Fibroblast of lung (primary cell): ENCODE data around the gene GPR27. TPM values are rescaled to one million over a fixed set of nuclear protein-coding genes. Genes with fewer than 3 reads are reported as not detected.

Source experiments
- DNase-seq, 2 donors: peaks; one replicate each; pipeline versions ENCODE4 v3.0.0 to v3.0.0-alpha.2; 2010; ENCODE audit warnings: low read depth in 2 of 2
- H2AFZ ChIP-seq: 2 replicates; pipeline ENCODE4 v1.5.1; 2012; ENCODE audit warnings: low read length, control low read depth, inconsistent platforms
- H3K27ac ChIP-seq: 2 replicates; pipeline ENCODE4 v1.5.1; 2011; ENCODE audit warnings: low read length, control low read depth; ENCODE audit not compliant: insufficient read depth
- H3K27me3 ChIP-seq: 2 replicates; pipeline ENCODE4 v1.5.1; 2011; ENCODE audit warnings: mild to moderate bottlenecking, low read length; ENCODE audit not compliant: control insufficient read depth, insufficient read depth
- H3K36me3 ChIP-seq: 2 replicates; pipeline ENCODE4 v1.5.1; 2011; ENCODE audit warnings: low read length; ENCODE audit not compliant: control insufficient read depth, insufficient read depth
- H3K4me1 ChIP-seq: 2 replicates; pipeline ENCODE4 v1.5.1; 2011; ENCODE audit warnings: low read length; ENCODE audit not compliant: control insufficient read depth, insufficient read depth; ENCODE audit errors: extremely low read depth
- H3K4me2 ChIP-seq: 2 replicates; pipeline ENCODE4 v1.5.1; 2011; ENCODE audit warnings: low read length, control low read depth; ENCODE audit not compliant: insufficient read depth; ENCODE audit errors: extremely low read depth
- H3K4me3 ChIP-seq, 4 experiments: fragments of 200-600 bp in 1 of 4; sonication (generic) in 1 of 4; replicated peaks in 1 of 4; 2 replicates each; pipeline ENCODE4 v1.5.1; 2011 to 2016; ENCODE audit warnings: low read length in 4 of 4, low read depth in 3 of 4, mild to moderate bottlenecking in 3 of 4, control low read depth in 2 of 4, inconsistent platforms in 1 of 4, mixed read lengths in 1 of 4; ENCODE audit not compliant: insufficient read depth in 1 of 4; ENCODE audit errors: control extremely low read depth in 1 of 4
- H3K79me2 ChIP-seq: 2 replicates; pipeline ENCODE4 v1.5.1; 2012; ENCODE audit warnings: mild to moderate bottlenecking, low read length, inconsistent platforms; ENCODE audit not compliant: control insufficient read depth, insufficient read depth
- H3K9ac ChIP-seq: 2 replicates; pipeline ENCODE4 v1.5.1; 2011; ENCODE audit warnings: mild to moderate bottlenecking, low read length, control low read depth; ENCODE audit not compliant: insufficient read depth
- H3K9me3 ChIP-seq: 2 replicates; pipeline ENCODE4 v1.5.1; 2012; ENCODE audit warnings: low read depth, low read length; ENCODE audit not compliant: control insufficient read depth, insufficient read depth
- H4K20me1 ChIP-seq: 2 replicates; pipeline ENCODE4 v1.5.1; 2011; ENCODE audit warnings: low read length; ENCODE audit not compliant: control insufficient read depth, insufficient read depth; ENCODE audit errors: extremely low read depth
- EZH2 ChIP-seq: IDR thresholded peaks from 2 replicates; pipeline ENCODE4 v1.5.1; 2012; ENCODE audit warnings: low read length, control low read depth, mild to moderate bottlenecking; ENCODE audit errors: missing control alignments
- polyA plus RNA-seq, 2 donors: library from polyadenylated mRNA; depleted of rRNA in 1 of 2; stranded (reverse) in 1 of 2; unstranded in 1 of 2; fragments of >200 nt; gene quantifications; 2 replicates each; pipeline ENCODE4 v1.2.1, GENCODE V29; 2011 to 2012; ENCODE audit warnings: missing spikeins in 1 of 2
- total RNA-seq: library from RNA; depleted of rRNA; stranded (reverse); fragments of >200 nt; gene quantifications from 2 replicates; pipeline ENCODE4 v1.2.1, GENCODE V29; 2014
- TF ChIP-seq, protein P1 (sequence below), 2 donors: IDR thresholded peaks in 1 of 2; conservative IDR thresholded peaks in 1 of 2; 1 replicate in 1 of 2; 2 replicates in 1 of 2; pipeline ENCODE4 v1.5.1; 2011 to 2012; ENCODE audit warnings: low read length in 2 of 2, control low read depth in 1 of 2, inconsistent platforms in 1 of 2, low read depth in 1 of 2, mild to moderate bottlenecking in 1 of 2

GPR27 gene
- total and polyA plus RNA-seq, 2 donors (not counting 1 experiment from before 2014, with no cell fraction given) = not detected

DNA sequence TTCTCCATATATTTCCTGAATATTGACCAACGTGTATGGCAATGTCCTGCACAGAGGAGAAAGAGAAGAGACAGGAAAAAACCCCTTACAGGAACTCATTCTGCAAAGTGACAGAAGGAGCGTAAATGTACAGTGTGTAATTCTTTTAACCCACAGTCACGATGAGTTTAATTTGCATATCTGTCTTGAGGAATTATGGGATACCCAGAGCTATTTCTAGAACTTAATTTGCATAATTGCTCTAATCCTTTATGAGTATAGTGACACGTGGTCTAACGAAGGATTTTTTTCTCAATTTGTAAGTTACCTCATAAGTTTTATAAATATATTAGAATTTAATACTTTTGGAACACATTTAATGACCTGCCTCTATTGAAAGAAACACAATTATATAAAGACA is 9.8 kb downstream of the GPR27 start:
- Histone ChIP-seq H3K4me3 (no peak overlapping the region), H3K36me3 (no peaks in the 10 kb centered on the region), H3K9me3 (no peaks in the 10 kb centered on the region), H3K27ac (no peak overlapping the region), H3K9ac (no peak overlapping the region), H3K79me2 (no peaks in the 10 kb centered on the region), H3K27me3 (peaks cover 4% of the 10 kb centered on the region), H3K4me2 (no peak overlapping the region), H4K20me1 (no peaks in the 10 kb centered on the region), H3K4me1 (no peaks in the 10 kb centered on the region), H2AFZ (no peak overlapping the region)
- DNase-seq = no peak
- TF ChIP-seq, protein P1, sequence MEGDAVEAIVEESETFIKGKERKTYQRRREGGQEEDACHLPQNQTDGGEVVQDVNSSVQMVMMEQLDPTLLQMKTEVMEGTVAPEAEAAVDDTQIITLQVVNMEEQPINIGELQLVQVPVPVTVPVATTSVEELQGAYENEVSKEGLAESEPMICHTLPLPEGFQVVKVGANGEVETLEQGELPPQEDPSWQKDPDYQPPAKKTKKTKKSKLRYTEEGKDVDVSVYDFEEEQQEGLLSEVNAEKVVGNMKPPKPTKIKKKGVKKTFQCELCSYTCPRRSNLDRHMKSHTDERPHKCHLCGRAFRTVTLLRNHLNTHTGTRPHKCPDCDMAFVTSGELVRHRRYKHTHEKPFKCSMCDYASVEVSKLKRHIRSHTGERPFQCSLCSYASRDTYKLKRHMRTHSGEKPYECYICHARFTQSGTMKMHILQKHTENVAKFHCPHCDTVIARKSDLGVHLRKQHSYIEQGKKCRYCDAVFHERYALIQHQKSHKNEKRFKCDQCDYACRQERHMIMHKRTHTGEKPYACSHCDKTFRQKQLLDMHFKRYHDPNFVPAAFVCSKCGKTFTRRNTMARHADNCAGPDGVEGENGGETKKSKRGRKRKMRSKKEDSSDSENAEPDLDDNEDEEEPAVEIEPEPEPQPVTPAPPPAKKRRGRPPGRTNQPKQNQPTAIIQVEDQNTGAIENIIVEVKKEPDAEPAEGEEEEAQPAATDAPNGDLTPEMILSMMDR (conservative IDR thresholded peaks at IDR 0.05 in 1 of 2, IDR thresholded peaks at IDR 0.05 in 1 of 2; ENCODE audit: low read depth in 1 of 2, low read length in 2 of 2) = no peak
- no peak for TF ChIP-seq EZH2

DNA sequence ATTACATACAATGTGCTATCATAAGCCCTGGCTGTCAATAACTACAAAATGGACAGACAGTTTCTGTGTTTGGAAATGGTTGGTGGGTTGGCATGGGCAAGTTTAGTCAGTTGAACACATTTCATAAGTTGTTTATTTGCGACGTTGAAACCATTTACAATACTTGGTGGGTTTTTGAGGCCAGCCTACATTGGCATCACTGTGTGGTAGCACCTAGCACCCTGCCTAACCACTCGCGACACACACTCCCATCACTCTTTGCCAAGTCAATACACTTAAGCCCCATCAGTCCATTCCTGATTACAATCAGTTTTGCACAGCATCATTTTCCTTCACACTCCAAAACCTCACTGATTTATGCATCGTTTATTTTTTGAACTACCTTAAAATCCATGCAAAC is 17.5 kb downstream of the GPR27 start:
- DNase-seq = no peak
- Histone ChIP-seq H3K4me1 (no peaks in the 10 kb centered on the region), H3K27me3 (no peaks in the 10 kb centered on the region), H3K79me2 (no peaks in the 10 kb centered on the region), H3K4me2 (no peak overlapping the region), H3K4me3 (no peak overlapping the region), H4K20me1 (no peaks in the 10 kb centered on the region), H3K36me3 (no peaks in the 10 kb centered on the region), H3K9ac (no peak overlapping the region), H2AFZ (no peak overlapping the region), H3K27ac (no peak overlapping the region), H3K9me3 (no peaks in the 10 kb centered on the region)
- TF ChIP-seq, protein P1 (conservative IDR thresholded peaks at IDR 0.05 in 1 of 2, IDR thresholded peaks at IDR 0.05 in 1 of 2; ENCODE audit: low read depth in 1 of 2, low read length in 2 of 2) = no peak
- TF ChIP-seq EZH2 = no peak

DNA sequence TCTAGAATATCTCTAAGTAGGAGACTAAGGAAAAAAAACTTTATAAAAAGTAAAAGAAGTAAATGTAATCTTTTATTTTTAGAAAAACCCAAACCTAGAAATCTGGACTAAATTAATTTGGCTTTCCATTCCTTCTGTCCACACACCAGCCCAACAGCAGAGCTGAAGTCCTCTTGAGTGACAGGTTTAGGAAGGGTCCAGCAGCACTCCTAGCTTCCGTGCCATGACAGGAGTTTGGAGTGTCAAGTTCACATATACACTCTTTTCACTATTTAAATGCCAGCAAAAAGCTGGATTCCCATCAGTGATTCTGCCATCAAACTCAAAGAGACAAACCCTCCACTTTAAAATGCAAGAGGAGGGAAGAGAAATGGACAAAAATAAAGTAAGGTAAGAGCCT is 18.2 kb downstream of the GPR27 start:
- DNase-seq = no peak
- Histone ChIP-seq H3K27me3 (no peaks in the 10 kb centered on the region), H2AFZ (no peak overlapping the region), H3K4me2 (no peak overlapping the region), H3K9ac (no peak overlapping the region), H3K4me1 (no peaks in the 10 kb centered on the region), H3K4me3 (no peak overlapping the region), H4K20me1 (no peaks in the 10 kb centered on the region), H3K9me3 (no peaks in the 10 kb centered on the region), H3K36me3 (no peaks in the 10 kb centered on the region), H3K79me2 (no peaks in the 10 kb centered on the region), H3K27ac (no peak overlapping the region)
- no peak for TF ChIP-seq EZH2
- TF ChIP-seq, protein P1 (conservative IDR thresholded peaks at IDR 0.05 in 1 of 2, IDR thresholded peaks at IDR 0.05 in 1 of 2; ENCODE audit: low read depth in 1 of 2, low read length in 2 of 2) = no peak
